ENCODE results near the gene FAM110D.
A peak's percentile ranks its signal among the peaks of the same experiment; 100 is the strongest.

FAM110D gene

GRCh38 chr1:26164036-26164860 is 5.4 kb downstream of the FAM110D start:
- no peak for DNase-seq

GRCh38 chr1:26164861-26165842 is 6.3 kb downstream of the FAM110D start:
- no peak for DNase-seq

GRCh38 chr1:26166719-26167281 is 7.9 kb downstream of the FAM110D start:
- no peak for DNase-seq

GRCh38 chr1:26168410-26169197 is 9.7 kb downstream of the FAM110D start, which contains the start of gene C1orf232:
Gene C1orf232, minus strand, starts transcription at chr1:26168963. Its CDS starts 464 bp downstream, at chr1:26168499.
- DNase-seq: peak; percentile 27

GRCh38 chr1:26169198-26169554 is 10.3 kb downstream of the FAM110D start:
- DNase-seq: no peak

GRCh38 chr1:26169669-26170471 is 11.0 kb downstream of the FAM110D start, which contains the start of gene ZNF593:
Gene ZNF593, plus strand, starts transcription at chr1:26169908. Its CDS starts 76 bp downstream, at chr1:26169984.
- DNase-seq: peak; percentile 86

- DNase-seq: no peak
These were observed 11.6 kb downstream of the FAM110D start for GRCh38 chr1:26170472-26170821.

- DNase-seq: peak; percentile 35
These were observed 12.5 kb downstream of the FAM110D start, which contains the start of gene ZNF593OS for GRCh38 chr1:26171084-26172072. Gene ZNF593OS, minus strand, starts transcription at chr1:26171832. Its CDS starts 171 bp downstream, at chr1:26171661.

GRCh38 chr1:26175346-26175745 is 16.5 kb downstream of the FAM110D start:
- no peak for DNase-seq

GRCh38 chr1:26177182-26177684 is 18.4 kb downstream of the FAM110D start, which contains the start of gene CNKSR1:
Gene CNKSR1, plus strand, starts transcription at chr1:26177491. Its CDS starts 57 bp downstream, at chr1:26177548.
- DNase-seq: peak; percentile 81

- no peak for DNase-seq
These were observed 21.2 kb downstream of the FAM110D start for GRCh38 chr1:26180010-26180506.

- DNase-seq: no peak
These were observed 22.9 kb downstream of the FAM110D start for GRCh38 chr1:26181586-26182382.

- DNase-seq: no peak
These were observed 23.5 kb downstream of the FAM110D start for GRCh38 chr1:26182383-26182696.

- DNase-seq: no peak
These were observed 25.2 kb downstream of the FAM110D start for GRCh38 chr1:26184086-26184485.

GRCh38 chr1:26184883-26185282 is 26.0 kb downstream of the FAM110D start:
- DNase-seq: no peak

GRCh38 chr1:26187882-26188281 is 29.0 kb downstream of the FAM110D start:
- no peak for DNase-seq

- no peak for DNase-seq
These were observed 29.6 kb downstream of the FAM110D start for GRCh38 chr1:26188477-26188876.

- no peak for DNase-seq
These were observed 30.5 kb downstream of the FAM110D start for GRCh38 chr1:26189331-26189730.

- DNase-seq: no peak
These were observed 30.9 kb downstream of the FAM110D start for GRCh38 chr1:26189751-26190275.
